COLO668 (cell line): Measurements from ENCODE around the gene NUMB.

ENCODE experiments used
- DNase-seq: peaks from one replicate; lab custom pipeline; 2025; ENCODE audit not compliant: unreplicated experiment; lab: John Stamatoyannopoulos, UW

The NUMB gene

GRCh38 chr14:73248108-73248868 lies 210.1 kb downstream of the NUMB start:
- DNase-seq, result no peak

- DNase-seq, result no peak
Observed at GRCh38 chr14:73246387-73247150, 211.8 kb downstream of the NUMB start.

- peak; percentile 79 for DNase-seq
Observed at GRCh38 chr14:73245480-73246325, 212.6 kb downstream of the NUMB start.

- DNase-seq, result no peak
Observed at GRCh38 chr14:73244541-73245290, 213.6 kb downstream of the NUMB start.

GRCh38 chr14:73243748-73244147 lies 214.6 kb downstream of the NUMB start:
- no peak for DNase-seq

GRCh38 chr14:73243341-73243740 lies 215.0 kb downstream of the NUMB start:
- no peak for DNase-seq

GRCh38 chr14:73242357-73242901 lies 215.9 kb downstream of the NUMB start:
- DNase-seq, result no peak

- no peak for DNase-seq
Observed at GRCh38 chr14:73241481-73242165, 216.7 kb downstream of the NUMB start.

- DNase-seq, result no peak
Observed at GRCh38 chr14:73240816-73241480, 217.4 kb downstream of the NUMB start.

GRCh38 chr14:73239393-73240241 lies 218.7 kb downstream of the NUMB start:
- no peak for DNase-seq

- DNase-seq, result peak; percentile 53
Observed at GRCh38 chr14:73238941-73239340, 219.4 kb downstream of the NUMB start.

- no peak for DNase-seq
Observed at GRCh38 chr14:73238424-73238852, 219.9 kb downstream of the NUMB start.

GRCh38 chr14:73237786-73238423 lies 220.4 kb downstream of the NUMB start:
- DNase-seq, result peak; percentile 45

GRCh38 chr14:73237219-73237785 lies 221.0 kb downstream of the NUMB start, which contains the start of gene PAPLN:
Gene PAPLN (plus strand): TSS chr14:73237506. CDS start chr14:73239779, 2,273 bp downstream.
- DNase-seq, result peak; percentile 42

- no peak for DNase-seq
Observed at GRCh38 chr14:73236752-73237218, 221.6 kb downstream of the NUMB start.

GRCh38 chr14:73236157-73236556 lies 222.2 kb downstream of the NUMB start:
- DNase-seq, result no peak

- no peak for DNase-seq
Observed at GRCh38 chr14:73235531-73236155, 222.7 kb downstream of the NUMB start.
